HG02852 (cell line): ENCODE data around the gene DRC1.
"Not testable (repeated sequence)": the region's sequence is repeated elsewhere in the genome, so short reads cannot be mapped to it uniquely, and the experiment has no call there.

Experiments used
- ATAC-seq: cut with Tn5 transposase; IDR thresholded peaks from one replicate; pipeline ENCODE4 v1.9.1; 2021; ENCODE audit warnings: mild to moderate bottlenecking, moderate library complexity; ENCODE audit not compliant: unreplicated experiment

Gene DRC1

DNA sequence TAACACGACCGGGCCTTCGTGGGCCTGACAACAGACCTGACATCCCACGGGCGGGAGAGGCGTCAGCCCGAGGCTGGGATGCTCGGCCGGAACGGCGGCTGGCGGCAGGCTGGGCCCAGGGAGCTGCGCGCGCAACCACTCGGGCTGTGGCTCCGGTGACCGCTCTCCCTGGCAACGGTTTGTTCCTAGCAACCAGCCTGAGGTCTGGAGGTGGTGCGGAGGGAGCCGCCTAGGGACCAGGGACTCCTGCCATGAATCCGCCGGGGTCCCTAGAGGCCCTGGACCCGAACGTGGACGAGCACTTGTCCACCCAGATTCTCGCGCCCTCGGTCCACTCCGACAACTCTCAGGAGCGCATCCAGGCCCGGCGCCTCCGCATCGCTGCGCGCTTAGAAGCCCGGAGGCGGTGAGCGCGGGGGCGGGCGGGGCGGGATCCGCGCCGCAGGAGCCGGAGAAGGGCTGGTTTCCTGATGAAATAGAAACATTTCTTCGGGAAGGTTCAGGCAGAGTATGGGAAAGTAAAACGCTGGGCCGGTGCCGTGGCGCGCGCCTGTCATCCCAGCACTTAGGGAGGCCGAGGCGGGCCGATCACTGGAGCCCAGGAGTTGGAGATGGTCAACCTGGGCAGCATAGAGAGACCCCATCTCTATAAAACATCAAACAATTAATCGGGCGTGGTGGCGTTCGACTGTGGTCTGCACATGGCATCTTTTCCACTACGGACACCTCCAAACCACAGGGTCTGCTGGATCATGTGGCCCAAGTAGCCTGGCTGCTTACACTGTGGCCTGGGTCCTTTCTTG, at the start of gene DRC1:
TSS of gene DRC1 (plus strand) at position 182 of the 803 bp plus-strand sequence. CDS start at position 252, 70 bp downstream.
- no peak for ATAC-seq

GRCh38 chr2:26352892-26353291, 48.8 kb upstream of the DRC1 start:
- ATAC-seq = no peak

- ATAC-seq = not testable (repeated sequence)
Observed at GRCh38 chr2:26354469-26354868, 47.3 kb upstream of the DRC1 start.

GRCh38 chr2:26355038-26355995, 46.4 kb upstream of the DRC1 start:
- ATAC-seq = no peak

GRCh38 chr2:26356111-26356510, 45.6 kb upstream of the DRC1 start:
- no peak for ATAC-seq

DNA sequence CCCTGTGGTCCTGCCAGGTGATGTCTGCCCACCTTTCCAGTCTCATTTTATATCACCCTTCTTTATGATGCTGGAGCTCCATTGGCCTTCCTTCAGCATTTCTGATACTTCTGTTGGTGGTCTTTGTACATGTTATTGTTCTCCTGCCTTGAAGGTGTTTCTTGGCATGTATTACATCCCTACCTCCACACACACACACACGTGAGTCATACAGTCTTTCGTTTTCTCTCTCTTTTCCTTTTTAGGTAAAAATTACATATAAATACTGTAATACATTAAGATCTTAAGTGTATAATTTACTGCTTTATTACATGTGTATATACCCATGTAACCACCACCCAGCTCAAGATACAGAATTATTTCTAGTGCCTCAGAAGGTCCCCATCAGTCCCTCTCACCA, 44.9 kb upstream of the DRC1 start:
- no peak for ATAC-seq

DNA sequence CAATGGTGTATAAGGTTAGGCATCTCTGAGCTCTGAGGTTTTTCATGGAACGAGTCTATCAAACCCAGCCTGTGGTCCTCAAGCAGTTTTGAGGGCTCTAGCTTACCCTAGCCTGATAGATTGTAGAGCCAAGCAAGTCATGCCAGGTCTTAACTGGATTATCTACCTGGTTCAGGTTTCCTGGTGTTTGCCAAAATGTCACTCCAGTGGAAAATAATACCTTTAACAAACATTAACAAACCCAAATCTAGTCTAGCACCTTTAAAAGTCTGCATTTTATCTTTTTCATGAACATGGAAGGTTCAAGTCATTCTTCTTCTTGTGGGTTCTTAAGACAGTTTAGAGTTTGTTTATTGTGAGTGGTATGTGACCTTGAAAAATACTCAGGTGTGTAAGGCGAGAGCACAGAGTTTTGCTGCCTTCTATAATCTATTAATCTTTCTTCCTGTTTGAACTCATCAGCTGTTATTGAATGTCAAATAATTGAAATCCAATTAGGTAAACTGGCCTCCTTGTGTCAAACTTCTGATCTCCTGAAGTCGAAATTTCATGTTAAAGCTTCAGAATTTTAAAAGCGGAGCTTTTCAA, 41.7 kb upstream of the DRC1 start:
- no peak for ATAC-seq

DNA sequence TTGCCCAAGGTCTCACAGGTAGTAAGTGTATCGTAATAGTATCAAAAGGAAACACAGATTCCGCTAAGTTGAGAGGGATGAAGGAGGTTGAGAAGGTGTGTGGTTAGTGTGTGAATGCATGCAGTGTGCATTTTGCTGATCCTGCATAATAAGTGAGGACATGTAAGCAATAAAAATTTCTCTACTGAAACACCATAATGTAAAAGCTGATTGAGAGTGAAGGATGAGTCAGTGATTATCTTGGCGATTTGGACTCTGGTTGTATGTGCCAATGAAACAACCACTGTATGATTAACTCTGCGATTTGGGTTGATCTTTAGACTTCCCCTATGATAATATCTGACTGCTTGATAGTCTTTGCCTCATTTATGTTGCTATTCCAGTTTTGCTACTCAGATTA, 38.4 kb upstream of the DRC1 start:
- no peak for ATAC-seq

DNA sequence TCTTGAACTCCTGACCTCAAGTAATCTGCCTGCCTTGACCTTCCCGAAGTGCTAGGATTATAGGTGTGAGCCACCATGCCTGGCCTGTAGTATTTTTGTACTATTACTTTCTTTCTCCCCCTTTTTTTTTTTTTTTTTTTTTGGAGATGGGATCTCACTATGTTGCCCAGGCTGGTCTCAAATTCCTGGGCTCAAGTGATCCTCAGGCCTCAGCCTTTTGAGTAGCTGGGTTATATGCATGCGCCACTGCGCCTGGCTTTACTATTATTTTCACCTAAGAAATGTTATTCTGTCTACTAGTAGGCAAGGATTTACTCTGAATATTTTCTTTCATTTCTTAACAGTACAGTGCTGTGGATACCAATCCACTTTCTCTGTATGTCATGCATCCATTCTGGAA, 37.8 kb upstream of the DRC1 start:
- no peak for ATAC-seq

DNA sequence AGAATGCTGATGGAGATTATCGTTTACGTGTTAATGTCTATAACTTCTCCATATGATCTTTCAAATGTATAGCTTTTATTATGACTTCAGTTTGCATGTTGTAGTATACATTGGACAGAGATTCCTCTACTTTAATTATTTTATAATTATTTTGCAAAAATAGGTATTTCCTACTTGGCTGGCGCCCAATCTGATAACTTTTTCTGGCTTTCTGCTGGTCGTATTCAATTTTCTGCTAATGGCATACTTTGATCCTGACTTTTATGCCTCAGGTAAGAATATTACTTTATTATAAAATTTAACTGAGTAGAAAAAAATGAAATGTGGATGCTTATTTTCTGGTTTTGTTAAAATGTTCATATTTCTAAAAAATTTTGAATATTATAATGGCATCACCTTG, 37.1 kb upstream of the DRC1 start:
- ATAC-seq = no peak

- no peak for ATAC-seq
Observed at GRCh38 chr2:26366957-26367356, 34.8 kb upstream of the DRC1 start.

- not testable (repeated sequence) for ATAC-seq
Observed at GRCh38 chr2:26369664-26370063, 32.1 kb upstream of the DRC1 start.

- ATAC-seq = not testable (repeated sequence)
Observed at GRCh38 chr2:26370909-26371308, 30.8 kb upstream of the DRC1 start.

- ATAC-seq = no peak
Observed at GRCh38 chr2:26376799-26377198, 24.9 kb upstream of the DRC1 start.

DNA sequence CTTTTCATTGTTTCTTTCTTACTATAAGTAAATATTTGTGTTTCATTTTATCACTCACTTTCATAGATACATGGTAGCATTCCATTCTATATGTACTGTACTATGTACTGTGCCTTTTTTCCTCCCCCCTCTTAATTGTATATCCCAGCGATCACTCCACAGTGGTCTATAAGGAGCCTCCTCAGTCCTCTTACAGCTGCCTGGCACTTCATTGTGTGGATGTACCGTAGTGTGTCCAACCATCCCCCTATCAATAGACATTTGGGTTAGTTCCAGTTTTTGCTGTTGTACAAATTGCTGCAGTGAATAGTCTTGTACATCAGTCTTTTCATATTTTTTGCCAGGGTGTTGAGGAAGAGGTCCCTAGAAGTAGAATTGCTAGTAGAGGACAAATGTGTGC, 21.4 kb upstream of the DRC1 start:
- no peak for ATAC-seq

DNA sequence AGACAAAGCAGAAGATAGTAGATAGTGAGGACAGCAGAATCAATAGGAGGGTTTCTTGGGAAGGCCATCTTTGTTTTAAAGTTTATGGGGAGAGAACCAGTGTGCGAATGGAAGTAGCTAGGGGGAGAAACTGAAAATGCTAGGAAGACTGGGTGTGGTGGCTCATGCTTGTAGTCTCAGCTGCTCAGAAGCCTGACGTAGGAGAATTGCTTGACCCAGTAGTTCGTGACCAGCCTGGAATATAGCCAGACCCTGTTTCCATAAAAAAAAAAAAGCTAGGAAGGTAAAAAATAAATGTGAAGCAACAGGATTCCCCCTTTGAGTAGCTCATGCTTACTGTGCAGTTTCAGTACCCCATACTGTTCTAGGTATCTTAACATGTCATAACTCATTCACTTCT, 19.2 kb upstream of the DRC1 start:
- ATAC-seq = no peak

GRCh38 chr2:26384183-26384582, 17.5 kb upstream of the DRC1 start:
- no peak for ATAC-seq

DNA sequence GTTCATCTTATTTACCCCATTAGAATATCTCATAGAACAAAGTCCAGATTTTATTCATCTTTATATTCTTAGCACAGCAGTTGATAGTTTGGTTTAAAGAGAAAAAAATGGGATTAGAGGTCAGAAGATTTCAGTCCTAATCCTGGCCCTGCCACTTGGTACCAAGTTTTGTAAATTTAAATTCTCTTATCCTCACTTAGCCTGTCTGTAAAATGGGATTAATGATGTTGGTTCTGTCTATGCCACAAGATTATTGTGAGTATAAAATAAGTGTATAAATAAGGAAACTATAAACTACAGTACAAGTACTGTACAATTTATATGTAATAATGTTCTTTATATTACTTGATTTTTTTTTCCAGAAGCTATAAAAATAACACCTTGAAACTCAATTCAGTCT, 17.1 kb upstream of the DRC1 start:
- no peak for ATAC-seq

DNA sequence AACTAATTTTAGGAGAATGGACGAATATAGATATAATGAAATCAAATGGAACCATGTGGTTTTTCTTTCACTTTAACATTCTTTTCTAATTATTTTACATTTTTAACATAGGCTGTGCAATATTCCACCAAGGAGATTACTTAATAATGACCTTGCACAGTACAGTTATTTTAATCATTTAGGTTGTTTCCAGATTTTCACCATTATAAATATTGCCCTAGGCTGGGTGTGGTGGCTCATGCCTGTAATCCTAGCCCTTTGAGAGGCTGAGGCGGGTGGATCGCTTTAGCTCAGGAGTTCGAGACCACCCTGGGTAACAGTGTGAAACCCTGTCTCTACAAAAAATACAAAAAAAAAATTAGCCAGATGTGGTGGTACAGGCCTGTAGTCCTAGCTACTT, 14.5 kb upstream of the DRC1 start:
- no peak for ATAC-seq

DNA sequence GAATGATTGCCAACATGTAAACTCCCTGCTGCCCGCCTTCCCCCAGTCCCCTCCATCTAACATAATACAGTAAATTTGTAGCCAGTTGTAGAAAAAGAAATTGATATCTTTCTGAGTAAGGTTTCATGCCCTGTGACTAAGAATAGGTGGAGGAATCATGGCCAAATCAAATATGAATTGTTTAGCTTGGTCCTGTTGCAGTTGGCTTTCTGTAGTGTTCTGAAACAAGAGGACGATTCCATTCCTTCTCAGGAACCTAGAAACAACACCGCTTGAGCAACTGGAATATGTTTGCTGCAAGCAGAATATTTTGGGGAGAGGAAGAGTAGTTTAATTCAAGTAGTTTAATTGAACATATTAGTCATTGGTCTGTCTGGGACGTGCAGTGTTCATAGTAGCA, 7.0 kb upstream of the DRC1 start:
- ATAC-seq = no peak

GRCh38 chr2:26395394-26395793, 6.3 kb upstream of the DRC1 start:
- no peak for ATAC-seq
